ENCODE results near the gene DTNB.

DNA sequence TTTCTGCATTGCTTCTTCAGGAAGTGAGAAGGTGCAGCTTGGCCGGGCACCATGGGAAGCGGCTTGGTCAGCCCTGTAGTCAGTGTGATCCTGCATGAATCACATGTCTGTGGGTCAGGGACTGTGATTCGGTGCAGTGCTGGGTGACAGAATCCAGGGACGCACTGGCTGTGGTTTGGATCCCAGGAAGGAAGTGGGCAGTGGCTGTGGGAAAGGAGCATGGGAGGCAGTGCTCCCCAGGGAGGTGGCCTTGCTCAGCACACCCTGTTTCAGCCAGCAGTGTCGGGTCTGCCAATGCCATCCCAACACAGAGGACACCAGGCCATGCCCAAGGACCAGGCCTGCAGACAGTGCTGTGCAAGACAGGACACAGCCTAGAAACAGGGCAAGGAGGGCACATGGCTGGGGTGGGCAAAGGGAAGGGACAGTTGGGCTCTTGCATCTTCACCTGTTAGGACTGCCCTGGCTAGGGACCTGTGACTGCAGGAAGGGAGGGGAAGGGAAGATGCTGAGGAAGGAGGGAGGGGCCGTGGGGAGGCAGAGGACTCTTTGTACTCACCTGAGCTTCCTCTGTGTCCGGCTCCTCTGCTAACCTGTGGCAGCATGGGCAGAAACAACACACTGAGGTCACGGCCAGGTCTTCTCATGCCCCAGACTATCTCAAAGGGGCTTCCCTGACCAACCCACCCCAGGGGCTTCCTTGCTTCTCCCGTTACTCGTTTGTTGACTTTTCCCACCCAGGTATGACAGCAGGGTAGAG lies 294.5 kb downstream of the DTNB start:
- no peak for TF ChIP-seq POLR2A (IDR thresholded peaks at IDR 0.05)
- TF ChIP-seq, protein P1, sequence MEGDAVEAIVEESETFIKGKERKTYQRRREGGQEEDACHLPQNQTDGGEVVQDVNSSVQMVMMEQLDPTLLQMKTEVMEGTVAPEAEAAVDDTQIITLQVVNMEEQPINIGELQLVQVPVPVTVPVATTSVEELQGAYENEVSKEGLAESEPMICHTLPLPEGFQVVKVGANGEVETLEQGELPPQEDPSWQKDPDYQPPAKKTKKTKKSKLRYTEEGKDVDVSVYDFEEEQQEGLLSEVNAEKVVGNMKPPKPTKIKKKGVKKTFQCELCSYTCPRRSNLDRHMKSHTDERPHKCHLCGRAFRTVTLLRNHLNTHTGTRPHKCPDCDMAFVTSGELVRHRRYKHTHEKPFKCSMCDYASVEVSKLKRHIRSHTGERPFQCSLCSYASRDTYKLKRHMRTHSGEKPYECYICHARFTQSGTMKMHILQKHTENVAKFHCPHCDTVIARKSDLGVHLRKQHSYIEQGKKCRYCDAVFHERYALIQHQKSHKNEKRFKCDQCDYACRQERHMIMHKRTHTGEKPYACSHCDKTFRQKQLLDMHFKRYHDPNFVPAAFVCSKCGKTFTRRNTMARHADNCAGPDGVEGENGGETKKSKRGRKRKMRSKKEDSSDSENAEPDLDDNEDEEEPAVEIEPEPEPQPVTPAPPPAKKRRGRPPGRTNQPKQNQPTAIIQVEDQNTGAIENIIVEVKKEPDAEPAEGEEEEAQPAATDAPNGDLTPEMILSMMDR (IDR thresholded peaks at IDR 0.05), result no peak
